Caco-2 (cell line): ENCODE results near the gene ZNF35. TPM values are rescaled to one million over a fixed set of nuclear protein-coding genes. Genes with fewer than 3 reads are reported as not detected.

Experiments
- BruUV-seq: library from RNA; stranded (reverse); fragments of 400-500 nt; replicated peaks from 2 replicates; lab custom pipeline; 2021; lab: Mats Ljungman, UMichigan
- CTCF ChIA-PET: fragments of 300-600 bp; sonication (Branson Sonifier 250); formaldehyde crosslinking; loops from one replicate; lab custom pipeline; 2022; ENCODE audit warnings: antibody characterized with exemption; lab: Charles Lee
- POLR2A ChIA-PET: fragments of 300-600 bp; sonication (Branson Sonifier 250); formaldehyde crosslinking; loops from one replicate; lab custom pipeline; 2022; ENCODE audit warnings: antibody characterized with exemption; lab: Charles Lee
- DNase-seq, 2 experiments: peaks; one replicate each; pipeline versions ENCODE4 v3.0.0 to v3.0.0-alpha.2; 2020 to 2022
- H3K27me3 ChIP-seq: replicated peaks from 2 replicates; pipeline ENCODE4 v1.6.0; 2011; ENCODE audit warnings: low read length; ENCODE audit not compliant: control insufficient read depth, insufficient read depth
- H3K36me3 ChIP-seq: 2 replicates; pipeline ENCODE4 v1.5.1; 2011; ENCODE audit warnings: low read length; ENCODE audit not compliant: control insufficient read depth, insufficient read depth
- H3K4me1 ChIP-seq: fragments of 250-450 bp; sonication (Bioruptor Pico); 2 replicates; pipeline ENCODE4 v1.5.1; 2020; ENCODE audit warnings: mild to moderate bottlenecking
- H3K4me3 ChIP-seq: 2 replicates; pipeline ENCODE4 v1.5.1; 2011; ENCODE audit warnings: low read depth, mild to moderate bottlenecking, control low read depth, low read length
- H3K9me3 ChIP-seq: fragments of 250-450 bp; sonication (Bioruptor Pico); 2 replicates; pipeline ENCODE4 v1.5.1; 2020; ENCODE audit warnings: mild to moderate bottlenecking, moderate library complexity
- H3K27ac Mint-ChIP-seq: one replicate; pipeline ENCODE4 v1.8.0; 2022; ENCODE audit warnings: mixed read lengths; ENCODE audit not compliant: unreplicated experiment
- H3K27me3 Mint-ChIP-seq: one replicate; pipeline ENCODE4 v1.8.0; 2022; ENCODE audit warnings: mixed read lengths; ENCODE audit not compliant: insufficient read depth, unreplicated experiment
- H3K36me3 Mint-ChIP-seq: one replicate; pipeline ENCODE4 v1.8.0; 2022; ENCODE audit warnings: mild to moderate bottlenecking, mixed read lengths; ENCODE audit not compliant: insufficient read depth, unreplicated experiment
- H3K4me1 Mint-ChIP-seq: one replicate; pipeline ENCODE4 v1.8.0; 2022; ENCODE audit warnings: low read depth, mixed read lengths; ENCODE audit not compliant: unreplicated experiment
- H3K4me3 Mint-ChIP-seq: one replicate; pipeline ENCODE4 v1.8.0; 2022; ENCODE audit warnings: mild to moderate bottlenecking, moderate library complexity, mixed read lengths; ENCODE audit not compliant: unreplicated experiment
- H3K9me3 Mint-ChIP-seq: one replicate; pipeline ENCODE4 v1.8.0; 2022; ENCODE audit warnings: mixed read lengths; ENCODE audit not compliant: unreplicated experiment
- intact Hi-C: fragments of 100-400 bp; cut with micrococcal nuclease; formaldehyde crosslinking; loops from one replicate; pipeline ENCODE4 v1.10.0; 2022; ENCODE audit not compliant: unreplicated experiment
- total RNA-seq: library from RNA; stranded (reverse); gene quantifications from 2 replicates; pipeline ENCODE4 v1.2.3, GENCODE V29; 2022
- TF ChIP-seq, protein P1 (sequence below), 2 experiments: fragments of 200-600 bp in 1 of 2; IDR thresholded peaks; 1 replicate in 1 of 2; 2 replicates in 1 of 2; pipeline versions ENCODE4 v1.5.1 to v1.8.0; 2011 to 2022; ENCODE audit warnings: antibody characterized with exemption in 1 of 2, control low read depth in 1 of 2, inconsistent platforms in 1 of 2, low read depth in 1 of 2, low read length in 1 of 2, mild to moderate bottlenecking in 1 of 2, moderate library complexity in 1 of 2; ENCODE audit not compliant: insufficient read depth in 1 of 2, severe bottlenecking in 1 of 2, unreplicated experiment in 1 of 2

The ZNF35 gene
- total RNA-seq, 1 experiment from 2014 or later, result 14.7 TPM

GRCh38 chr3:44678480-44679116 lies 30.1 kb downstream of the ZNF35 start:
- no peak overlapping the region for H3K27ac Mint-ChIP-seq
- H3K27me3 Mint-ChIP-seq, result peaks cover 6% of the 10 kb centered on the region
- no peaks in the 10 kb centered on the region for H3K36me3 ChIP-seq
- TF ChIP-seq, protein P1, sequence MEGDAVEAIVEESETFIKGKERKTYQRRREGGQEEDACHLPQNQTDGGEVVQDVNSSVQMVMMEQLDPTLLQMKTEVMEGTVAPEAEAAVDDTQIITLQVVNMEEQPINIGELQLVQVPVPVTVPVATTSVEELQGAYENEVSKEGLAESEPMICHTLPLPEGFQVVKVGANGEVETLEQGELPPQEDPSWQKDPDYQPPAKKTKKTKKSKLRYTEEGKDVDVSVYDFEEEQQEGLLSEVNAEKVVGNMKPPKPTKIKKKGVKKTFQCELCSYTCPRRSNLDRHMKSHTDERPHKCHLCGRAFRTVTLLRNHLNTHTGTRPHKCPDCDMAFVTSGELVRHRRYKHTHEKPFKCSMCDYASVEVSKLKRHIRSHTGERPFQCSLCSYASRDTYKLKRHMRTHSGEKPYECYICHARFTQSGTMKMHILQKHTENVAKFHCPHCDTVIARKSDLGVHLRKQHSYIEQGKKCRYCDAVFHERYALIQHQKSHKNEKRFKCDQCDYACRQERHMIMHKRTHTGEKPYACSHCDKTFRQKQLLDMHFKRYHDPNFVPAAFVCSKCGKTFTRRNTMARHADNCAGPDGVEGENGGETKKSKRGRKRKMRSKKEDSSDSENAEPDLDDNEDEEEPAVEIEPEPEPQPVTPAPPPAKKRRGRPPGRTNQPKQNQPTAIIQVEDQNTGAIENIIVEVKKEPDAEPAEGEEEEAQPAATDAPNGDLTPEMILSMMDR (IDR thresholded peaks at IDR 0.05; ENCODE audit: insufficient read depth in 1 of 2, low read depth in 1 of 2, low read length in 1 of 2, severe bottlenecking in 1 of 2, unreplicated experiment in 1 of 2), result no peak
- peaks cover 8% of the 10 kb centered on the region for H3K36me3 Mint-ChIP-seq
- H3K4me1 Mint-ChIP-seq, result no peaks in the 10 kb centered on the region
- peaks cover 10% of the 10 kb centered on the region for H3K9me3 Mint-ChIP-seq
- no peak overlapping the region for H3K4me3 Mint-ChIP-seq
- no TSS peak for BruUV-seq
- ChIA-PET POLR2A (no interaction called here), CTCF (no interaction called here)
- H3K4me1 ChIP-seq, result no peaks in the 10 kb centered on the region
- DNase-seq, result no peak
- no peaks in the 10 kb centered on the region for H3K9me3 ChIP-seq
- no peaks in the 10 kb centered on the region for H3K27me3 ChIP-seq
- intact Hi-C loops, result no loop called here
- H3K4me3 ChIP-seq, result no peak overlapping the region

DNA sequence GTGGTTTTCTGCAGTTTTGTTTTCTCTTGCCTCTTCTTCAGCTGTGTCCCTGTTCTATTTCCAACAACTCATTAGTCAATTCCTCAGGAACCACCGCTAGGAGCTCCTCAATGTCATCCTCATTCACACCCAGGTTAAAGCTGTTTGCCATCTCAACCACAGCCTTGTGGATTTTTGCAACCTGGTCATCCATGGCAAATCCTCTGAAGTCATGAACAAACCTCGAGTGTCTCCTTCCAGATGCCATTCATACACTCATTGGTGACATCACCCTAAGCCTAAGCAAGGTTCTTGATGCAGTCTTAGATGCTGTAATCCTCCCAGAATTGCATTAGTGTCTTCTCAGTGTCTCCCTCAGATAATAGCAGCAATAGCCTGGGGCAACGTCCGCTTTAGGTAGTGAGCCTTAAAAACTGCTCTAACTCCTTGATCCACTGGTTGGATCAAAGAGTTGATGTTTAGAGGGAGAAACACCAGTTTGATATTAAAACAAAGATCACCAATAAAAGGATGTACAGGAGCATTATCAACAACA lies 32.5 kb downstream of the ZNF35 start:
- CTCF ChIA-PET, result no interaction called here
- Histone ChIP-seq H3K27me3 (no peaks in the 10 kb centered on the region), H3K4me3 (no peak overlapping the region), H3K4me1 (no peaks in the 10 kb centered on the region), H3K9me3 (no peaks in the 10 kb centered on the region), H3K36me3 (no peaks in the 10 kb centered on the region)
- no peak overlapping the region for H3K4me3 Mint-ChIP-seq
- TF ChIP-seq, protein P1 (IDR thresholded peaks at IDR 0.05; ENCODE audit: insufficient read depth in 1 of 2, low read depth in 1 of 2, low read length in 1 of 2, severe bottlenecking in 1 of 2, unreplicated experiment in 1 of 2), result no peak
- no TSS peak for BruUV-seq
- peaks cover 6% of the 10 kb centered on the region for H3K27me3 Mint-ChIP-seq
- no peak for DNase-seq
- POLR2A ChIA-PET, result no interaction called here
- H3K27ac Mint-ChIP-seq, result no peak overlapping the region
- intact Hi-C loops, result no loop called here
- H3K4me1 Mint-ChIP-seq, result no peaks in the 10 kb centered on the region
- no peaks in the 10 kb centered on the region for H3K36me3 Mint-ChIP-seq
- H3K9me3 Mint-ChIP-seq, result peaks cover 1% of the 10 kb centered on the region

GRCh38 chr3:44682182-44682896 lies 33.8 kb downstream of the ZNF35 start:
- intact Hi-C loops, result no loop called here
- DNase-seq, result no peak
- H3K9me3 ChIP-seq, result no peaks in the 10 kb centered on the region
- no peak overlapping the region for H3K4me3 ChIP-seq
- H3K36me3 ChIP-seq, result no peaks in the 10 kb centered on the region
- TF ChIP-seq, protein P1 (IDR thresholded peaks at IDR 0.05; ENCODE audit: insufficient read depth in 1 of 2, low read depth in 1 of 2, low read length in 1 of 2, severe bottlenecking in 1 of 2, unreplicated experiment in 1 of 2), result no peak
- H3K9me3 Mint-ChIP-seq, result peaks cover 15% of the 10 kb centered on the region
- ChIA-PET CTCF (no interaction called here), POLR2A (no interaction called here)
- BruUV-seq, result no TSS peak
- H3K27me3 ChIP-seq, result no peaks in the 10 kb centered on the region
- no peaks in the 10 kb centered on the region for H3K4me1 Mint-ChIP-seq
- no peak overlapping the region for H3K4me3 Mint-ChIP-seq
- no peaks in the 10 kb centered on the region for H3K4me1 ChIP-seq
- H3K36me3 Mint-ChIP-seq, result no peaks in the 10 kb centered on the region
- H3K27me3 Mint-ChIP-seq, result peaks cover 4% of the 10 kb centered on the region
- no peak overlapping the region for H3K27ac Mint-ChIP-seq
